HG03103 (cell line): ENCODE measurements around the gene PPP6R3.

ENCODE experiments used
- ATAC-seq: cut with Tn5 transposase; IDR thresholded peaks from one replicate; pipeline ENCODE4 v1.9.1; 2021; ENCODE audit warnings: low read depth; ENCODE audit not compliant: unreplicated experiment

PPP6R3 gene

GRCh38 chr11:68460741-68461574 is at the start of gene PPP6R3:
Gene PPP6R3 (plus strand): TSS chr11:68460752. CDS start chr11:68537665, 76,913 bp downstream.
- peak; percentile 25 for ATAC-seq

GRCh38 chr11:68411501-68411991 is 49.0 kb upstream of the PPP6R3 start:
- ATAC-seq: no peak

GRCh38 chr11:68412593-68413475 is 47.7 kb upstream of the PPP6R3 start:
- no peak for ATAC-seq

- ATAC-seq: no peak
These were observed 47.0 kb upstream of the PPP6R3 start for GRCh38 chr11:68413591-68413999.

GRCh38 chr11:68414496-68415221 is 45.9 kb upstream of the PPP6R3 start:
- no peak for ATAC-seq

GRCh38 chr11:68416070-68416578 is 44.4 kb upstream of the PPP6R3 start:
- ATAC-seq: no peak

GRCh38 chr11:68418648-68419047 is 41.9 kb upstream of the PPP6R3 start:
- no peak for ATAC-seq

- no peak for ATAC-seq
These were observed 40.4 kb upstream of the PPP6R3 start for GRCh38 chr11:68420171-68420570.

GRCh38 chr11:68423481-68423880 is 37.1 kb upstream of the PPP6R3 start:
- no peak for ATAC-seq

- ATAC-seq: no peak
These were observed 36.4 kb upstream of the PPP6R3 start for GRCh38 chr11:68424101-68424632.

- ATAC-seq: no peak
These were observed 35.3 kb upstream of the PPP6R3 start for GRCh38 chr11:68424981-68425865.

- no peak for ATAC-seq
These were observed 34.6 kb upstream of the PPP6R3 start for GRCh38 chr11:68425866-68426380.

- no peak for ATAC-seq
These were observed 30.9 kb upstream of the PPP6R3 start for GRCh38 chr11:68429661-68430060.

- no peak for ATAC-seq
These were observed 30.2 kb upstream of the PPP6R3 start for GRCh38 chr11:68430384-68430783.

GRCh38 chr11:68430801-68431200 is 29.8 kb upstream of the PPP6R3 start:
- no peak for ATAC-seq

GRCh38 chr11:68431984-68432645 is 28.4 kb upstream of the PPP6R3 start:
- ATAC-seq: no peak

- ATAC-seq: no peak
These were observed 27.7 kb upstream of the PPP6R3 start for GRCh38 chr11:68432874-68433273.

GRCh38 chr11:68433541-68433940 is 27.0 kb upstream of the PPP6R3 start:
- ATAC-seq: no peak
